K562 (cell line): ENCODE data around the gene FANCI.

ENCODE experiments used
- CHD2 ChIP-seq: IDR thresholded peaks from 2 replicates; pipeline ENCODE4 v1.6.1; 2011; ENCODE audit warnings: low read depth, low read length
- CREM ChIP-seq: IDR thresholded peaks from 2 replicates; pipeline ENCODE4 v1.6.1; 2014; ENCODE audit warnings: antibody characterized with exemption, low read depth
- STAT5B ChIP-seq: fragments of 250-450 bp; sonication (Bioruptor Pico); IDR thresholded peaks from 2 replicates; pipeline ENCODE4 v1.8.0; 2021; ENCODE audit warnings: mild to moderate bottlenecking, inconsistent platforms
- TSC22D4 ChIP-seq: fragments of 450-650 bp; IDR thresholded peaks from 2 replicates; pipeline ENCODE4 v1.6.1; 2016; ENCODE audit warnings: missing genetic modification characterization, missing biosample characterization, control low read depth

DNA sequence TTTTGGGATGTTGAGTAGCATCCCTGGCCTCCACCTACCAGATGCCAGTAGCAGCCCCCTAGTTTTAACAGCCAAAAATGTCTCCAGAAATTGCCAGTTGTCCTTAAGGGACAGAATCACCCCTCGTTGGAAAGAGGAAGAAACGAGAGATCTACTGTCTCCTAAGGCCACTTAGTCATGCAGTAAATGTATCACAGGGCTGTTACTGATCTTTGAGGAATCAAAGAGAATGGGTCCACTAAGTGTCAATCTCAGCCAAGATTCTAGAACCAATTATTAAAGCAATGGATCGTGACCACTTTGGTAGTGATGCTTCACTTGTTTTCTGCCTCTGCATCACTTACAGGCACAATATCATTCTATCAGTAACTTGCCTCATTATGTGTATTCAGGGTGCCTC, 64.5 kb downstream of the FANCI start:
- no peak for TF ChIP-seq STAT5B
- TF ChIP-seq CHD2, result no peak
- TF ChIP-seq TSC22D4 (tag), result no peak
- TF ChIP-seq CREM, result no peak
